GM19467 (cell line): Measurements from ENCODE around the gene SPATS1.
"Not testable (repeated sequence)": the region's sequence is repeated elsewhere in the genome, so short reads cannot be mapped to it uniquely, and the experiment has no call there.

ENCODE experiments used
- ATAC-seq: cut with Tn5 transposase; IDR thresholded peaks from one replicate; pipeline ENCODE4 v1.9.1; 2021; ENCODE audit warnings: mild to moderate bottlenecking, moderate library complexity; ENCODE audit not compliant: unreplicated experiment

SPATS1 gene

GRCh38 chr6:44339763-44340625 is 2.5 kb upstream of the SPATS1 start:
- no peak for ATAC-seq

GRCh38 chr6:44341095-44341890 is 1.2 kb upstream of the SPATS1 start:
- no peak for ATAC-seq

- ATAC-seq: no peak
Measured at GRCh38 chr6:44342052-44342451, 398 bp upstream of the SPATS1 start.

GRCh38 chr6:44346818-44347217 is 4.4 kb downstream of the SPATS1 start:
- ATAC-seq: not testable (repeated sequence)

- no peak for ATAC-seq
Measured at GRCh38 chr6:44349904-44350649, 7.6 kb downstream of the SPATS1 start.

GRCh38 chr6:44350650-44350994 is 8.2 kb downstream of the SPATS1 start:
- ATAC-seq: not testable (repeated sequence)

- ATAC-seq: no peak
Measured at GRCh38 chr6:44352259-44352658, 9.8 kb downstream of the SPATS1 start.

GRCh38 chr6:44353336-44353735 is 10.9 kb downstream of the SPATS1 start:
- no peak for ATAC-seq

GRCh38 chr6:44355640-44356039 is 13.2 kb downstream of the SPATS1 start:
- ATAC-seq: no peak

GRCh38 chr6:44356487-44356886 is 14.0 kb downstream of the SPATS1 start:
- no peak for ATAC-seq

- no peak for ATAC-seq
Measured at GRCh38 chr6:44359973-44360372, 17.5 kb downstream of the SPATS1 start.

- ATAC-seq: no peak
Measured at GRCh38 chr6:44361947-44362346, 19.5 kb downstream of the SPATS1 start.

GRCh38 chr6:44363377-44363926 is 21.0 kb downstream of the SPATS1 start:
- ATAC-seq: no peak

GRCh38 chr6:44366781-44367180 is 24.3 kb downstream of the SPATS1 start:
- no peak for ATAC-seq

GRCh38 chr6:44367681-44368080 is 25.2 kb downstream of the SPATS1 start:
- no peak for ATAC-seq

GRCh38 chr6:44373051-44373450 is 30.6 kb downstream of the SPATS1 start:
- no peak for ATAC-seq

GRCh38 chr6:44373787-44374186 is 31.3 kb downstream of the SPATS1 start:
- no peak for ATAC-seq

- ATAC-seq: no peak
Measured at GRCh38 chr6:44375071-44375470, 32.6 kb downstream of the SPATS1 start.

GRCh38 chr6:44377484-44377883 is 35.0 kb downstream of the SPATS1 start:
- ATAC-seq: no peak

GRCh38 chr6:44377971-44378370 is 35.5 kb downstream of the SPATS1 start:
- no peak for ATAC-seq

- ATAC-seq: no peak
Measured at GRCh38 chr6:44381739-44382138, 39.3 kb downstream of the SPATS1 start.
